ENCODE data around the gene MYO5C. TPM values are rescaled to one million over a fixed set of nuclear protein-coding genes. Genes with fewer than 3 reads are reported as not detected.

Gene MYO5C
- total RNA-seq, 3 donors from 2014 or later = 0.40 to 0.61 (median 0.46) TPM

DNA sequence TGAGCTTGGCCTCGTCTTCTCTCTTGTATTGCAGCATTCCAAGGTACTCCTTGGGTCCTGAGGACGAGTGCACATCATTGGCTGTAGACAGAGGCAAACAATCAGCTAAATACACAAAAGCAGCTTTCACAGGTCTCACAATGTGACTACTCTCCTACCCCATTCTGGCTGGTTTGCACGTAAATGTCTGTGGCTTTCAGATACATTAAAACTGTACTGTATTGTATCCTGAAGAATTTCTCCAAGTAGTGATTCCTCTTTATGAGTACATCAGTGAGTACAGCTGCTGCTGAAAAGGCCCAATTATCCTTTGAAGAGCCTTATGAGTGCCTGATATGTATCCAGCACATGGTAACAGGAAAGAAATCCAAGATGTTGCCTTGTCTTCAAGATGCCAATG is 82.4 kb downstream of the MYO5C start:
- Mint-ChIP-seq H3K36me3 (ENCODE audit: insufficient read depth) (no peaks in the 10 kb centered on the region), H3K27me3 (ENCODE audit: low read depth) (no peaks in the 10 kb centered on the region), H3K9me3 (no peaks in the 10 kb centered on the region), H3K4me3 (no peak overlapping the region), H3K4me1 (ENCODE audit: low read depth) (no peaks in the 10 kb centered on the region)
- ATAC-seq (no peak), DNase-seq (no peak)

DNA sequence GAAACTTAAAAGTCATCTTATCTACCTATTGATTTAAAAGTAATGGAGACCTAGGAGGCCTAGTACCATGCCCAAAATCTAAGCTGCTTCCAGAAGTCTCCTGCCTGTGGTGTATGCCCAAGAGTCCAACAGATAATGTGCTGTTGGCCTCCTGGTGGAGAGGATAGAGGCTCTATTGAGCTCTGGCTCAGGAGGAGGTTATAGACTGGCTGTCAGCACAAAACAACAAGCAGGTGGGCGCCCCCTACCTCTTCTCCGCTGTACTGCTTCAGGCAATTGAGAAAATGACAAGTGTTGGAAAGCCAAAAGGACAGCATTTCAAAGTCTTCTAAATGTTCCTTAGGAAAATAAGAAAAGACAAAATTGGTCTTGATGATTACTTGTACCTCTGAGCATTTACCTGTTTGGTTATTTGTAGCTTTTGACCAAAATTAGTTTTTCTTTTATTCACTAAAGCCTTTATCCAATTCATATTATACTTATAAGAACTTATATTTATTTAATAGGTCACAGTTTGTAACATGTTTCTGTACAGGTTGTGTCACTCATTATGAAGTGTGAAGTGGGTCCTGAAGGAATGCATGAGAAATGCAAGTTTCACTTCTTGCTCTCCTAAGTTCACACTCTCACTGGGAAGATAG is 87.2 kb downstream of the MYO5C start:
- peak; percentile 83 to 94 for ATAC-seq
- Mint-ChIP-seq H3K4me3 (no peak overlapping the region), H3K27me3 (ENCODE audit: low read depth) (no peaks in the 10 kb centered on the region), H3K9me3 (no peaks in the 10 kb centered on the region), H3K4me1 (ENCODE audit: low read depth) (no peaks in the 10 kb centered on the region), H3K36me3 (ENCODE audit: insufficient read depth) (peaks cover 2% of the 10 kb centered on the region)
- peak; percentile 68 for DNase-seq

DNA sequence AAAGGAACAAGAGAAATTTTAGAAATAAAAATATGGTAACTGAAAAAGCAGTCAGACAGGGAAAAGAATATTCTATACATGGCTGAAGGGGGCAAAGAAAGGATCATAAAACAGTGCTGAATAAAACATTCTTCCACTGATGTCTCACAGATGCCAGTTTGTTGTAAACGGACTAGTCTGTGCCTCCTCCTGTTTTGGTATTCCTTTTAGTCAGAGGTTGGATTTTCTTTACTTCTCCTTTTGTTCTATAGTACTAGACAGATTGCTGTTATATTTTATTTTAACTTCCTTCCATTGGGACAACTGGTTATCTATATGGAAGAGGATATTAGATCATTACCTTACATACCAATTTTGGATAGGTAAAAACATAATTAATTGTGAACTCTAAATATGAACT is 88.4 kb downstream of the MYO5C start:
- Mint-ChIP-seq H3K36me3 (ENCODE audit: insufficient read depth) (peaks cover 2% of the 10 kb centered on the region), H3K4me1 (ENCODE audit: low read depth) (no peaks in the 10 kb centered on the region), H3K4me3 (no peak overlapping the region), H3K9me3 (no peaks in the 10 kb centered on the region), H3K27me3 (ENCODE audit: low read depth) (no peaks in the 10 kb centered on the region)
- ATAC-seq = no peak
- no peak for DNase-seq

DNA sequence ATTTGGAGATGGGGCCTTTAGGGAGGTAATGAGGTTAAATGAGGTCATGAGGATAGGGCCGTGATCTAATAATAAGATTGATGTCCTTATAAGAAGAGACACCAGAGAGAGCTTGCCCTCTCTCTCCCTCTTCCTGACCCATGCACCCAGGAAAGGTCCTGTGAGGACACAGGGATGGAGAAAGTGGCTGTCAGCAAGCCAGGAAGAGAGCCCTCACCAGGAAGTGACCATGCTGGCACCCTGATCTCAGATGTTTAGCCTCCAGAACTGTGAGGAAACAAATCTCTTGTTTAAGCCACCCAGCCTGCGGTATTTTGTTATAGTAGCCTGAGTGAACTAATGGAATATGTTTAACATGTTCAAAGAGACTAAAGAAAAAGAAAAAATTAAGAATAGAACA is 89.2 kb downstream of the MYO5C start:
- peaks cover 2% of the 10 kb centered on the region for H3K36me3 Mint-ChIP-seq (ENCODE audit: insufficient read depth)
- DNase-seq = no peak
- H3K27me3 Mint-ChIP-seq (ENCODE audit: low read depth) = no peaks in the 10 kb centered on the region
- no peak for ATAC-seq
- no peaks in the 10 kb centered on the region for H3K4me1 Mint-ChIP-seq (ENCODE audit: low read depth)
- no peak overlapping the region for H3K4me3 Mint-ChIP-seq
- H3K9me3 Mint-ChIP-seq = no peaks in the 10 kb centered on the region

DNA sequence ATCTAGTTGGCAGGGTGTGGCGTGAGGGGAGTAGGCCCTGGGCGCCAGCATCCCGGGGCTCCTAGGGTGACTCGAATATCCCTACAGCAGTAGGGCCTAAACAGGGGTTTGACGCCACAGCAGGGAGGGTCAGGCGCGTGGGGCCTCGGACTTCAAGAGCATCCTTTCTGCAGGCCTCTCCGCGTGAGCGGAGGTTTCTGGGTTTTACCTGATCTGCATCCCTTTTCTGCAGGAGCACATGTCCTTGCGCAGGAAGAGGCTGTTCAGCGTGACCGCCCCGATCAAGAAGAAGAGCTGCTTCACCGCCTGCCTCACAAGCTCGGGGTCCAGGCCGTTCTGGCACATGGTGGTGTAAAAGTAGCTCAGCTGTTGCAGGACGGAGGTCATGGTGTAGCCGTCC is 90.9 kb downstream of the MYO5C start:
- Mint-ChIP-seq H3K27me3 (ENCODE audit: low read depth) (no peaks in the 10 kb centered on the region), H3K36me3 (ENCODE audit: insufficient read depth) (peaks cover 2% of the 10 kb centered on the region), H3K9me3 (no peaks in the 10 kb centered on the region), H3K4me1 (ENCODE audit: low read depth) (no peaks in the 10 kb centered on the region), H3K4me3 (no peak overlapping the region)
- DNase-seq (no peak), ATAC-seq (no peak)

DNA sequence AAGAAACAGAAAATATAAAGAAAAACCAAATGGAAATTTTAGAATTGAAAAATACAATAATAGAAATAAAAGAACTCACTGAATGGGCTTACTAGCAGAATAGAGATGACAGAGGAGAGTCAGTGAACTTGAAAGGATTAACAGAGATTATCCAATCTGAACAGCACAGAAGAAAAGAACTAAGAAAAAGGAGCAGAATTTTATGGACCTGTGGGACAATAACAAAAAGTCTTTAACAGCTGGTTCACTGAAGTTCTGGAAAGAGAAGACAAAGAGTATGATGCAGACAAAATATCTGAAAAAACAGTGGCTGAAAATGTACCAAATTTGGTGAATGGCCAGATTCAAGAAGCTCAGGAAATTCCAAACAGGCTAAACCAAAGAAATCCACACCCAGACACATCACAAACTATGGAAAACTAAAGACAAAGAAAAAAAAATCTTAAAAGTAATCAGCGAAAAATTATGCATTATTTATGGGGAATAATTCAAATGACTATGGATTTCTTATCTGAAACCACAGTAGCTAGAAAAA is 94.7 kb downstream of the MYO5C start:
- Mint-ChIP-seq H3K27me3 (ENCODE audit: low read depth) (no peaks in the 10 kb centered on the region), H3K36me3 (ENCODE audit: insufficient read depth) (peaks cover 2% of the 10 kb centered on the region), H3K4me3 (no peak overlapping the region), H3K4me1 (ENCODE audit: low read depth) (no peaks in the 10 kb centered on the region), H3K9me3 (no peaks in the 10 kb centered on the region)
- ATAC-seq (no peak), DNase-seq (no peak)

DNA sequence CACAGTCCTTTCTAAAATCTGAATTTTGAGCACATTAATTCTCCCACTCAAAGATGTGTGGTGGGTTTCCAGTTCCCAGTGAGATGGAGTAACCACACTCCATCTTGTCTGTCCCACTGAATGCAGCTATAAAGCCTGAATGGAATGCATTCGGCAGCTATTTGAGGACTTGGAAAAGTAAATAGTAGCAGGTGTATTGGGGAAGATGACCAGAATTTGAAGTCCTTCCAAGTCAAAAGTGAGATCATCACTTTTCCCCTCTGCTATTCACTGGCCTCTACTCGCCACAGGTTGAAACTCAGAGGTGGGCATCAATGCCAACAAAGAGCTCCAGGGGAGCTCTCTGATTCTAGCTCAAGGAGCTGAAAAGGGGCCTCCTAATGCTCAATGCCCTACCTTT is 96.3 kb downstream of the MYO5C start:
- H3K4me1 Mint-ChIP-seq (ENCODE audit: low read depth) = no peaks in the 10 kb centered on the region
- no peaks in the 10 kb centered on the region for H3K27me3 Mint-ChIP-seq (ENCODE audit: low read depth)
- H3K9me3 Mint-ChIP-seq = no peaks in the 10 kb centered on the region
- no peaks in the 10 kb centered on the region for H3K36me3 Mint-ChIP-seq (ENCODE audit: insufficient read depth)
- no peak for ATAC-seq
- H3K4me3 Mint-ChIP-seq = no peak overlapping the region
- no peak for DNase-seq

DNA sequence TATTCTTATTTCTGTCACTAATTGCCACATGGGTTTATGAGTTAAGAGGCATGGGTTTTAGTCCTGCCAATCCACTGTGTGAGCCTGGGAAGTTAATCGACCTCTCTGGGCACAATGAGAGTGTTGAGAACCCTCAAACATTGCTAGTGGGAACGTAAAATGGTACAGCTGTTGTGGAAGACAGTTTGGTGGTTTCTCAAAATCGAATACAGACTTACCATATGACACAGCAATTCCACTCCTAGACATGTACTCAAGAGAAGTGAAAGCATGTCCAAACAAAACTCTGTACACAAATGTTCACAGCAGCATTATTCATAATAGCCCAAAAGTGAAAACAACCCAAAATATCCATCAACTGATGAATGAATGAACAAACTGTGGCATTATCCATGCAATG is 98.7 kb downstream of the MYO5C start:
- ATAC-seq (no peak), DNase-seq (no peak)
- H3K4me3 Mint-ChIP-seq = no peak overlapping the region
- no peaks in the 10 kb centered on the region for H3K4me1 Mint-ChIP-seq (ENCODE audit: low read depth)
- no peaks in the 10 kb centered on the region for H3K36me3 Mint-ChIP-seq (ENCODE audit: insufficient read depth)
- no peaks in the 10 kb centered on the region for H3K27me3 Mint-ChIP-seq (ENCODE audit: low read depth)
- H3K9me3 Mint-ChIP-seq = no peaks in the 10 kb centered on the region

DNA sequence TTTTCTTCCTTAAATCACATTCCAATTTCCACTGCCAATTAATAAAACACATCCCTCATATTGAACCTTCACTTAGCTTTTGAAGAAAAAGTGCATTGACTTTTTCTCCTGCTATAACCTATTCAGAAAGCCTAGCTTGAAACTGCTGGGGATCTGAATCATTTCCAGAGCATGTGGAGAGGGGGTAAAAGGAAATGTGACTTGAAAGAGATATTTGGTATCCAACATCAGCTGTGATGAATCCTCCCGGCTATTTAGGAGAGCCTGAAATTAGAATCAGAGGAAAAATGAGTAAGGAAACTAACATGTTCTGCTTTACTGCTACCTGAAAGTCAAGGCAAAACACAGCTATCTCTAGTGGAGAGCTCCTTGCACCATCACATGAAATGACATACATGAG is 101.8 kb downstream of the MYO5C start:
- ATAC-seq (no peak), DNase-seq (no peak)
- H3K4me1 Mint-ChIP-seq (ENCODE audit: low read depth) = no peaks in the 10 kb centered on the region
- H3K27me3 Mint-ChIP-seq (ENCODE audit: low read depth) = no peaks in the 10 kb centered on the region
- no peaks in the 10 kb centered on the region for H3K9me3 Mint-ChIP-seq
- no peak overlapping the region for H3K4me3 Mint-ChIP-seq
- H3K36me3 Mint-ChIP-seq (ENCODE audit: insufficient read depth) = no peaks in the 10 kb centered on the region

DNA sequence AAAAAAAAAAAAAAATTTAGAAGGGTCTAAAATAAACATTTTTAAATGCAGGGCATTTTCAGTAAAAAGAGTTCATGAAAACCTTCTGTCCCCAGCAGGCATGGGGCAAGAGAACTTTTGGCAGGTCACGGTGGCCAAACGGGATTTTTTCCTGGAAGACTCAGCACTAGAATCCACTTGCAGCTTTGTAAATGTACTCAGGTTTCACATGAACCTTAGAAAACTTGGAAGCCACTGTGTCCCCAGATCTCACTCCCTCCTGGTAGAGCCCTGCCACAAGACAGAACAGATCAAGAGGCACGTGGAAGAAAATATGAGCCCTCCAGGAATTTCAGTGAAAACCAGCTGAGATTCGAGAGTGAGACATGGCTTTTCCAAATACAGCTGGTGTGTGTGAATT is 102.3 kb downstream of the MYO5C start:
- no peaks in the 10 kb centered on the region for H3K27me3 Mint-ChIP-seq (ENCODE audit: low read depth)
- ATAC-seq = no peak
- H3K9me3 Mint-ChIP-seq = no peaks in the 10 kb centered on the region
- H3K4me1 Mint-ChIP-seq (ENCODE audit: low read depth) = no peaks in the 10 kb centered on the region
- no peak overlapping the region for H3K4me3 Mint-ChIP-seq
- H3K36me3 Mint-ChIP-seq (ENCODE audit: insufficient read depth) = no peaks in the 10 kb centered on the region
- DNase-seq = no peak

DNA sequence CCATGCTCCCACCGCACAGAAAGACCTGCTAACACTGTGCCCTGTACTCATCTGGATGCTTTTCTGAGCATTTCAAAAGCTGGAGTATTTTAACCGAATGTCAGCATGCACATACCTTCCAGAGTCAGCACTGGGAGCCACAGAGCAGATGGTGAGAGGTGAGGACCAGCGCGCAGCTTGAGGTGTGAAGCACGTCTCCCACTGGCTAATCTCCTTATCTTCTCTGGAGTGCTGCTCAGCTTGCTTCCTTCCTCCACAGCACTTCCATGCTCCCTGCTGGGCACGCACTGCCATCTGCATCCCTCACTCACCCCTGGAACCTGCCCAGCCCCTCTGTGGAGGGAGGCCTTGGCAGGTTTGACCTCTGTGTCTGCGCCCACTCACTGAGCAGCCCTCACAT is 104.4 kb downstream of the MYO5C start, which contains the start of gene GNB5:
Gene GNB5 (minus strand): TSS at position 186 of the 400 bp plus-strand sequence. CDS start 6,716 bp downstream, outside the sequence.
- Mint-ChIP-seq H3K36me3 (ENCODE audit: insufficient read depth) (no peaks in the 10 kb centered on the region), H3K4me3 (no peak within 1 kb of the TSS), H3K27me3 (ENCODE audit: low read depth) (no peaks in the 10 kb centered on the region), H3K4me1 (ENCODE audit: low read depth) (no peaks in the 10 kb centered on the region), H3K9me3 (no peaks in the 10 kb centered on the region)
- no peak for ATAC-seq
- DNase-seq = no peak

DNA sequence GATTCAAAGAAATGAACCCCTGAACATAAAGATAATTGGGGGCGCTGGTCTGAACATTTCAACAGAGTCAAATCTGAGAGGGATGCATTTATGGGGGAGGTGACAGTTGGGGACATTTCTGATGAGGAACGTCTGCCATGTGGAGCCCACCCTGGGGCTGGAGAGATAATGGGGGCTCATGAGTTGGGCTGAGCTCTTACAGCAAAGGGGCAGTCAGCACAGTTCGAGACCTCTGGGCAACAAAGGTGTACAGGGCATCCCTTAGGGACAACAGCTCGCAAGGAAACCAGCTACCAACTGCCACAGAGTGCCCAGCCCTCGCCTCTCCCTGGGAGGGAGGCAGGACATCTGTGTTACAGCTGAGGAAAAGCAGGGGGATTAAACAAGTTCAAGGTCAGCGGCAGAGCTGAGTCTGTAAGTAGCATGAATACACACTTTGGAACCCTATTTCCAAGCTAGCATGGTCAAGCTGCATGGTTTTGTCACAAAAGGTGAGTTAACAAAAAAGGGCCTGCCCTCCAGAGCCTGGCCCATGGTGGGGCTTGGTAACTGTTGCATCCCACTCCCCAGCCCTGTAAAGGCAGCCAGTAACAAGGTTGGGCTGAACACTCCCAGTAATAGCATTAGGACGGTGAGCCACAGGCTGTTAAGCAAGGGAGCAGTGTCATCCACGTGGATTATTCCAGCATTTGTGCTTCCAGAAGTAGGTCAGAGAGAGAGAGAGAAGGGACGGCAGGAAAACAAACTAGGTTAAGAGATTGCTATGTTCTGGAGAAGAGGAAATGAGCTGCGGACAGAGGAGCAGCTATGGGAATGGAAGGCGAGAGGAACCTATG is 108.7 kb downstream of the MYO5C start:
- no peaks in the 10 kb centered on the region for H3K9me3 Mint-ChIP-seq
- H3K4me1 Mint-ChIP-seq (ENCODE audit: low read depth) = no peaks in the 10 kb centered on the region
- no peaks in the 10 kb centered on the region for H3K36me3 Mint-ChIP-seq (ENCODE audit: insufficient read depth)
- no peaks in the 10 kb centered on the region for H3K27me3 Mint-ChIP-seq (ENCODE audit: low read depth)
- H3K4me3 Mint-ChIP-seq = no peak overlapping the region
- DNase-seq = no peak
- ATAC-seq = no peak

DNA sequence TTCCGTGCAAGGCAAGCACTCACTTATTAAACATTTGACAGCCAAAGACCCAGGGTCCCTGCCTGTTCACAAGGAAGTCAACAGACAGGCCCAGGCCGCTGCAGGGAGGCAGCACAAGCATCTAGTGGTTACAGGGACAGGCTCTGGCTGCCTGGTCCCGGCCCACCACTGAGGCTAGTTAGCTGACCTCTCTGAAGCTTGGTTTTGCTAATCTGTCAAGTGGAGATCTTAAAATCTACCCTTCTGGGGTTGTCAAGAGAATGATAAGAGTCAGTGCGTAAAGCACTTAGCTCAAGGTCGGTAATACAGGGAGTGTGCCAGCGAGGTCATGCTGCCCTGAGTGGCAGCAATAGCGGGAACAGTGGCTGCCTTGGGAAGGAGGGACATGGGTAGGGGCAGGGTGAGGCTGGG is 110.4 kb downstream of the MYO5C start:
- peaks cover 8% of the 10 kb centered on the region for H3K4me1 Mint-ChIP-seq (ENCODE audit: low read depth)
- H3K27me3 Mint-ChIP-seq (ENCODE audit: low read depth) = no peaks in the 10 kb centered on the region
- no peak for ATAC-seq
- H3K9me3 Mint-ChIP-seq = no peaks in the 10 kb centered on the region
- H3K36me3 Mint-ChIP-seq (ENCODE audit: insufficient read depth) = no peaks in the 10 kb centered on the region
- DNase-seq = no peak
- H3K4me3 Mint-ChIP-seq = no peak overlapping the region

DNA sequence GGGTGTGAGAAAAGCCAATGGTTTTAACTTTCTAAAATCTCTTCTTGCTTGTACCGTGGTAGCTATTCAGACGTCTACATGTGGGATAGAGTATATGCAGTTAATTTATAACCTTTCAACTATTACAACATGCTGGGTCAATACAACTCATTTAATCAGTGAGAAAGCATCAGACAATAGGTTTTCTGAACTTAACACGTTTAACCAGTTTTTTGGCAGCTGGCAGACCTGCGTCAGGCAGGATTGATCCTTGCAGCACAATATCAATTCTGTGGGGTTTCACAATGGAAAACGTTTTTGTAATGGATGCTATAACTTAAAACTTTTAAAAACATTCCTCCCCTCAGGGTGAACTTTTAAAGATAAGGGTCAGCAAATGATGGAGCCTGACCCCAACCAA is 110.9 kb downstream of the MYO5C start:
- H3K4me3 Mint-ChIP-seq = no peak overlapping the region
- H3K9me3 Mint-ChIP-seq = no peaks in the 10 kb centered on the region
- H3K4me1 Mint-ChIP-seq (ENCODE audit: low read depth) = peaks cover 8% of the 10 kb centered on the region
- H3K27me3 Mint-ChIP-seq (ENCODE audit: low read depth) = no peaks in the 10 kb centered on the region
- no peaks in the 10 kb centered on the region for H3K36me3 Mint-ChIP-seq (ENCODE audit: insufficient read depth)
- DNase-seq = no peak
- ATAC-seq = no peak

Measured in activated T-cell treated with anti-CD3 and anti-CD28 coated beads, Interleukin-2, amount 50 U/mL, for 4 hours (primary cell).